GM12865 (cell line): ENCODE results near the gene AP1AR.

ENCODE experiments used
- DNase-seq: peaks from one replicate; pipeline ENCODE4 v3.0.0; 2010; ENCODE audit warnings: low read depth
- H3K4me3 ChIP-seq: 2 replicates; pipeline ENCODE4 v1.5.1; 2011; ENCODE audit warnings: mild to moderate bottlenecking, low read depth, low read length, control low read depth
- TF ChIP-seq, protein P1 (sequence below): IDR thresholded peaks from 2 replicates; pipeline ENCODE4 v1.5.1; 2011; ENCODE audit warnings: low read length, control low read depth, low read depth, inconsistent platforms; ENCODE audit not compliant: insufficient read depth; ENCODE audit errors: missing control alignments

The AP1AR gene

GRCh38 chr4:112316360-112316759, 84.8 kb downstream of the AP1AR start:
- TF ChIP-seq, protein P1, sequence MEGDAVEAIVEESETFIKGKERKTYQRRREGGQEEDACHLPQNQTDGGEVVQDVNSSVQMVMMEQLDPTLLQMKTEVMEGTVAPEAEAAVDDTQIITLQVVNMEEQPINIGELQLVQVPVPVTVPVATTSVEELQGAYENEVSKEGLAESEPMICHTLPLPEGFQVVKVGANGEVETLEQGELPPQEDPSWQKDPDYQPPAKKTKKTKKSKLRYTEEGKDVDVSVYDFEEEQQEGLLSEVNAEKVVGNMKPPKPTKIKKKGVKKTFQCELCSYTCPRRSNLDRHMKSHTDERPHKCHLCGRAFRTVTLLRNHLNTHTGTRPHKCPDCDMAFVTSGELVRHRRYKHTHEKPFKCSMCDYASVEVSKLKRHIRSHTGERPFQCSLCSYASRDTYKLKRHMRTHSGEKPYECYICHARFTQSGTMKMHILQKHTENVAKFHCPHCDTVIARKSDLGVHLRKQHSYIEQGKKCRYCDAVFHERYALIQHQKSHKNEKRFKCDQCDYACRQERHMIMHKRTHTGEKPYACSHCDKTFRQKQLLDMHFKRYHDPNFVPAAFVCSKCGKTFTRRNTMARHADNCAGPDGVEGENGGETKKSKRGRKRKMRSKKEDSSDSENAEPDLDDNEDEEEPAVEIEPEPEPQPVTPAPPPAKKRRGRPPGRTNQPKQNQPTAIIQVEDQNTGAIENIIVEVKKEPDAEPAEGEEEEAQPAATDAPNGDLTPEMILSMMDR: no peak
- H3K4me3 ChIP-seq: no peak overlapping the region
- no peak for DNase-seq

- DNase-seq: peak; percentile 79
These were observed 86.9 kb downstream of the AP1AR start for GRCh38 chr4:112318239-112319142.

More at GRCh38 chr4:112318239-112319142, 86.9 kb downstream of the AP1AR start:
- TF ChIP-seq, protein P1: no peak
- peak overlapping the region; percentile 43 for H3K4me3 ChIP-seq
